WTC11 (cell line): ENCODE measurements around the gene LPP. TPM values are rescaled to one million over a fixed set of nuclear protein-coding genes. Genes with fewer than 3 reads are reported as not detected.

Source experiments
- ATAC-seq: fragments of 200-7000 bp; cut with Tn5 transposase; 2 replicates; pipeline ENCODE4 v1.10.0; 2021; ENCODE audit warnings: mild to moderate bottlenecking, moderate library complexity
- CTCF ChIA-PET: fragments of 300-600 bp; sonication (Branson Sonifier 250); formaldehyde crosslinking; loops from one replicate; lab custom pipeline; 2021; ENCODE audit warnings: antibody characterized with exemption; lab: Charles Lee
- POLR2A ChIA-PET: fragments of 350-600 bp; sonication (Branson Sonifier 250); formaldehyde crosslinking; loops from one replicate; lab custom pipeline; 2021; ENCODE audit warnings: antibody characterized with exemption; lab: Charles Lee
- DNase-seq: peaks from one replicate; pipeline ENCODE4 v3.0.0; 2021; ENCODE audit warnings: low spot score
- H3K27ac Mint-ChIP-seq: 2 replicates; pipeline ENCODE4 v1.8.0; 2021; ENCODE audit warnings: mixed read lengths
- H3K27me3 Mint-ChIP-seq: 2 replicates; pipeline ENCODE4 v1.8.0; 2021; ENCODE audit warnings: low read depth, mild to moderate bottlenecking, moderate library complexity, mixed read lengths
- H3K36me3 Mint-ChIP-seq: 2 replicates; pipeline ENCODE4 v1.8.0; 2021; ENCODE audit warnings: mixed read lengths
- H3K4me1 Mint-ChIP-seq: 2 replicates; pipeline ENCODE4 v1.8.0; 2022; ENCODE audit warnings: mixed read lengths
- H3K4me3 Mint-ChIP-seq: 2 replicates; pipeline ENCODE4 v1.8.0; 2021; ENCODE audit warnings: mild to moderate bottlenecking, moderate library complexity, mixed read lengths
- H3K9me3 Mint-ChIP-seq: 2 replicates; pipeline ENCODE4 v1.8.0; 2021; ENCODE audit warnings: mixed read lengths
- ATF1 ChIP-seq: sonication (generic); formaldehyde crosslinking; IDR thresholded peaks from 2 replicates; pipeline ENCODE4 v1.8.1; 2023; ENCODE audit warnings: mild to moderate bottlenecking, moderate library complexity, missing genetic modification reagents
- CREB1 ChIP-seq: sonication (generic); formaldehyde crosslinking; IDR thresholded peaks from 2 replicates; pipeline ENCODE4 v1.8.0; 2023; ENCODE audit warnings: mild to moderate bottlenecking, missing genetic modification reagents
- E2F5 ChIP-seq: sonication (generic); formaldehyde crosslinking; IDR thresholded peaks from 2 replicates; pipeline ENCODE4 v1.8.1; 2022; ENCODE audit warnings: mild to moderate bottlenecking, moderate library complexity, missing genetic modification reagents
- ESRRA ChIP-seq: sonication (generic); formaldehyde crosslinking; IDR thresholded peaks from 2 replicates; pipeline ENCODE4 v1.8.1; 2022; ENCODE audit warnings: mild to moderate bottlenecking, missing genetic modification reagents, borderline replicate concordance
- JUN ChIP-seq: sonication (generic); formaldehyde crosslinking; IDR thresholded peaks from 2 replicates; pipeline ENCODE4 v1.8.0; 2023; ENCODE audit warnings: mild to moderate bottlenecking, missing genetic modification reagents
- MXD4 ChIP-seq: fragments of 250-450 bp; sonication (Bioruptor Pico); IDR thresholded peaks from 2 replicates; pipeline ENCODE4 v1.8.0; 2021; ENCODE audit warnings: mild to moderate bottlenecking, moderate library complexity, borderline replicate concordance
- MYBL2 ChIP-seq: sonication (generic); formaldehyde crosslinking; IDR thresholded peaks from 2 replicates; pipeline ENCODE4 v1.8.1; 2023; ENCODE audit warnings: mild to moderate bottlenecking, moderate library complexity, missing genetic modification reagents
- NR1H2 ChIP-seq: sonication (generic); formaldehyde crosslinking; IDR thresholded peaks from 2 replicates; pipeline ENCODE4 v1.9.0; 2021; ENCODE audit warnings: mild to moderate bottlenecking, moderate library complexity, missing genetic modification reagents
- NR2C2 ChIP-seq: sonication (generic); formaldehyde crosslinking; IDR thresholded peaks from 2 replicates; pipeline ENCODE4 v1.8.0; 2022; ENCODE audit warnings: mild to moderate bottlenecking, missing genetic modification reagents
- SMAD3 ChIP-seq: sonication (generic); formaldehyde crosslinking; IDR thresholded peaks from 2 replicates; pipeline ENCODE4 v1.8.0; 2022; ENCODE audit warnings: missing genetic modification reagents, mild to moderate bottlenecking, borderline replicate concordance
- SOX15 ChIP-seq: fragments of 250-450 bp; sonication (Bioruptor Pico); IDR thresholded peaks from 2 replicates; pipeline ENCODE4 v1.9.0; 2021; ENCODE audit warnings: mild to moderate bottlenecking
- TEAD1 ChIP-seq: sonication (generic); formaldehyde crosslinking; IDR thresholded peaks from 2 replicates; pipeline ENCODE4 v1.8.0; 2022; ENCODE audit warnings: mild to moderate bottlenecking, missing genetic modification reagents
- ZNF317 ChIP-seq: sonication (generic); formaldehyde crosslinking; IDR thresholded peaks from 2 replicates; pipeline ENCODE4 v1.8.1; 2023; ENCODE audit warnings: low read depth, mild to moderate bottlenecking, moderate library complexity, missing genetic modification reagents, borderline replicate concordance
- total RNA-seq: library from RNA; stranded (reverse); gene quantifications from 3 replicates; pipeline ENCODE4 v1.2.3, GENCODE V29; 2021
- TF ChIP-seq, protein P1 (sequence below): fragments of 250-450 bp; sonication (Bioruptor Pico); IDR thresholded peaks from 2 replicates; pipeline ENCODE4 v1.9.0; 2021; ENCODE audit warnings: mild to moderate bottlenecking
- TF ChIP-seq, protein P2 (sequence below): sonication (generic); formaldehyde crosslinking; IDR thresholded peaks from 2 replicates; pipeline ENCODE4 v1.8.1; 2022; ENCODE audit warnings: mild to moderate bottlenecking, missing genetic modification reagents, moderate library complexity, borderline replicate concordance
- TF ChIP-seq, protein P3 (sequence below): sonication (generic); formaldehyde crosslinking; IDR thresholded peaks from 2 replicates; pipeline ENCODE4 v1.8.1; 2022; ENCODE audit warnings: low read depth, missing genetic modification reagents, borderline replicate concordance
- TF ChIP-seq, protein P4 (sequence below): sonication (generic); formaldehyde crosslinking; IDR thresholded peaks from 2 replicates; pipeline ENCODE4 v1.8.1; 2023; ENCODE audit warnings: mild to moderate bottlenecking, moderate library complexity, missing genetic modification reagents

Gene LPP
- total RNA-seq, 1 experiment from 2014 or later, result 49.6 TPM

DNA sequence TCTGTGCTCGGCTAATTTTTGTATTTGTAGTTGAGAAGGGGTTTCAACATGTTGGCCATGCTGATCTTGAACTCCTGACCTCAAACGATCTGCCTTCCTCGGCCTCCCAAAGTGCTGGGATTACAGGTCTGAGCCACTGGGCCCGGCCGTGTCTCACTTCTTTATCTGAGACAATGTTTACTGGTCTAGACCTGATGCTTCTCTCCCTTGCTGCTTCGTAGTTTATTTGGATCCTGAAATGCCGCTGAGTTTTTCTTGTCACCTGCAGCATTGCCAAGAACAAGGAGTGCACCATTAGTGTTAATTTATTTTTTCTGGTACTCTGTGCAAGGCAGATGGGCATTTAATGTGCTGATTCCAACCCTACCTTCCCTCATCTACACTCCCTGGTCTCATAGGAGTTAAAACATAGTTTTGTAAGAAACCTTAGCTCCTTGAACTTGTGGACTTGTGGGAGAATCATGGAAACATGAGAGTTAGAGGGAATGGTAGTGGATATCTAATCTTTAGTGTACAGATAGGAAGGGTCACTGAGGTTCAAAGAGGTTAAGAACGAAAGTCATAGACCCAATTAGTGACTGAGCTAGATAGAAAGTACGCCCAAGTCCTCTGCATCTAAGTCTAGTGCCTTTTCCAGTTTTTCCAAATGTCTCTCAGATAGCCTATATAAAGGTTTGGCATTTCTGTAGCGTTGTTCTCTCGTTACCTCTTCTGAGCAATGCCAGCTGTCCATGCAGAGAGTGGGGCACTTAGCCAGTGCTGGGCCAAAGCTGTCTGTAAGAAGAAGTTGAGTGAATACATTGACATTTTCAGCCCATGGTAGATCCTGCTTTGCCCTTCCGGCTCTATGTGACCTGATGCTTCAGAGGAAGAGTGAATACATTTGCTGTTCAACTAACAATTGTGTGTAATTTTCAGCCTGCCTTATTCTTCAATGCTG is 244.1 kb downstream of the LPP start:
- Mint-ChIP-seq H3K4me1 (peaks cover 6% of the 10 kb centered on the region), H3K27ac (peak overlapping the region; percentile 28; the same call in 1 of the 2 replicates), H3K9me3 (no peaks in the 10 kb centered on the region), H3K36me3 (no peaks in the 10 kb centered on the region), H3K4me3 (no peak overlapping the region), H3K27me3 (no peaks in the 10 kb centered on the region)
- no peak for ATAC-seq
- POLR2A ChIA-PET, result no interaction called here
- DNase-seq, result no peak
- TF ChIP-seq ZNF317, result no peak
- TF ChIP-seq TEAD1 (CRISPR knock-in tag), result no peak
- TF ChIP-seq, protein P1, sequence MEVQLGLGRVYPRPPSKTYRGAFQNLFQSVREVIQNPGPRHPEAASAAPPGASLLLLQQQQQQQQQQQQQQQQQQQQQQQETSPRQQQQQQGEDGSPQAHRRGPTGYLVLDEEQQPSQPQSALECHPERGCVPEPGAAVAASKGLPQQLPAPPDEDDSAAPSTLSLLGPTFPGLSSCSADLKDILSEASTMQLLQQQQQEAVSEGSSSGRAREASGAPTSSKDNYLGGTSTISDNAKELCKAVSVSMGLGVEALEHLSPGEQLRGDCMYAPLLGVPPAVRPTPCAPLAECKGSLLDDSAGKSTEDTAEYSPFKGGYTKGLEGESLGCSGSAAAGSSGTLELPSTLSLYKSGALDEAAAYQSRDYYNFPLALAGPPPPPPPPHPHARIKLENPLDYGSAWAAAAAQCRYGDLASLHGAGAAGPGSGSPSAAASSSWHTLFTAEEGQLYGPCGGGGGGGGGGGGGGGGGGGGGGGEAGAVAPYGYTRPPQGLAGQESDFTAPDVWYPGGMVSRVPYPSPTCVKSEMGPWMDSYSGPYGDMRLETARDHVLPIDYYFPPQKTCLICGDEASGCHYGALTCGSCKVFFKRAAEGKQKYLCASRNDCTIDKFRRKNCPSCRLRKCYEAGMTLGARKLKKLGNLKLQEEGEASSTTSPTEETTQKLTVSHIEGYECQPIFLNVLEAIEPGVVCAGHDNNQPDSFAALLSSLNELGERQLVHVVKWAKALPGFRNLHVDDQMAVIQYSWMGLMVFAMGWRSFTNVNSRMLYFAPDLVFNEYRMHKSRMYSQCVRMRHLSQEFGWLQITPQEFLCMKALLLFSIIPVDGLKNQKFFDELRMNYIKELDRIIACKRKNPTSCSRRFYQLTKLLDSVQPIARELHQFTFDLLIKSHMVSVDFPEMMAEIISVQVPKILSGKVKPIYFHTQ (CRISPR knock-in tag), result no peak
- TF ChIP-seq CREB1 (CRISPR knock-in tag), result no peak
- TF ChIP-seq, protein P2, sequence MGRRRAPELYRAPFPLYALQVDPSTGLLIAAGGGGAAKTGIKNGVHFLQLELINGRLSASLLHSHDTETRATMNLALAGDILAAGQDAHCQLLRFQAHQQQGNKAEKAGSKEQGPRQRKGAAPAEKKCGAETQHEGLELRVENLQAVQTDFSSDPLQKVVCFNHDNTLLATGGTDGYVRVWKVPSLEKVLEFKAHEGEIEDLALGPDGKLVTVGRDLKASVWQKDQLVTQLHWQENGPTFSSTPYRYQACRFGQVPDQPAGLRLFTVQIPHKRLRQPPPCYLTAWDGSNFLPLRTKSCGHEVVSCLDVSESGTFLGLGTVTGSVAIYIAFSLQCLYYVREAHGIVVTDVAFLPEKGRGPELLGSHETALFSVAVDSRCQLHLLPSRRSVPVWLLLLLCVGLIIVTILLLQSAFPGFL (CRISPR knock-in tag), result no peak
- no peak for TF ChIP-seq ATF1 (CRISPR knock-in tag)
- TF ChIP-seq MXD4 (CRISPR knock-in tag), result no peak
- no peak for TF ChIP-seq NR2C2 (CRISPR knock-in tag)
- no peak for TF ChIP-seq JUN
- TF ChIP-seq MYBL2 (CRISPR knock-in tag), result no peak
- no peak for TF ChIP-seq E2F5 (CRISPR knock-in tag)
- TF ChIP-seq, protein P3, sequence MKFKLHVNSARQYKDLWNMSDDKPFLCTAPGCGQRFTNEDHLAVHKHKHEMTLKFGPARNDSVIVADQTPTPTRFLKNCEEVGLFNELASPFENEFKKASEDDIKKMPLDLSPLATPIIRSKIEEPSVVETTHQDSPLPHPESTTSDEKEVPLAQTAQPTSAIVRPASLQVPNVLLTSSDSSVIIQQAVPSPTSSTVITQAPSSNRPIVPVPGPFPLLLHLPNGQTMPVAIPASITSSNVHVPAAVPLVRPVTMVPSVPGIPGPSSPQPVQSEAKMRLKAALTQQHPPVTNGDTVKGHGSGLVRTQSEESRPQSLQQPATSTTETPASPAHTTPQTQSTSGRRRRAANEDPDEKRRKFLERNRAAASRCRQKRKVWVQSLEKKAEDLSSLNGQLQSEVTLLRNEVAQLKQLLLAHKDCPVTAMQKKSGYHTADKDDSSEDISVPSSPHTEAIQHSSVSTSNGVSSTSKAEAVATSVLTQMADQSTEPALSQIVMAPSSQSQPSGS, result no peak
- TF ChIP-seq SOX15 (CRISPR knock-in tag), result no peak
- no peak for TF ChIP-seq ESRRA (CRISPR knock-in tag)
- no peak for TF ChIP-seq NR1H2 (CRISPR knock-in tag)
- TF ChIP-seq, protein P4, sequence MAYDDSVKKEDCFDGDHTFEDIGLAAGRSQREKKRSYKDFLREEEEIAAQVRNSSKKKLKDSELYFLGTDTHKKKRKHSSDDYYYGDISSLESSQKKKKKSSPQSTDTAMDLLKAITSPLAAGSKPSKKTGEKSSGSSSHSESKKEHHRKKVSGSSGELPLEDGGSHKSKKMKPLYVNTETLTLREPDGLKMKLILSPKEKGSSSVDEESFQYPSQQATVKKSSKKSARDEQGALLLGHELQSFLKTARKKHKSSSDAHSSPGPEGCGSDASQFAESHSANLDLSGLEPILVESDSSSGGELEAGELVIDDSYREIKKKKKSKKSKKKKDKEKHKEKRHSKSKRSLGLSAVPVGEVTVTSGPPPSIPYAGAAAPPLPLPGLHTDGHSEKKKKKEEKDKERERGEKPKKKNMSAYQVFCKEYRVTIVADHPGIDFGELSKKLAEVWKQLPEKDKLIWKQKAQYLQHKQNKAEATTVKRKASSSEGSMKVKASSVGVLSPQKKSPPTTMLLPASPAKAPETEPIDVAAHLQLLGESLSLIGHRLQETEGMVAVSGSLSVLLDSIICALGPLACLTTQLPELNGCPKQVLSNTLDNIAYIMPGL (CRISPR knock-in tag), result no peak
- no peak for TF ChIP-seq SMAD3 (CRISPR knock-in tag)
- CTCF ChIA-PET, result interaction anchor here (1.6 kb wide), 1 partner anchor 658 kb away, joined by 4 read pairs; no protein-coding TSS in a partner anchor
